Activated T-cell treated with anti-CD3 and anti-CD28 coated beads, Interleukin-2, amount 50 U/mL, for 24 hours (primary cell): ENCODE data around the gene ADGRL1.

Experiments used
- DNase-seq: peaks from one replicate; pipeline ENCODE4 v3.0.0-alpha.2; 2020
- H3K27ac Mint-ChIP-seq: 2 replicates; pipeline ENCODE4 v1.8.0; 2020; ENCODE audit warnings: mild to moderate bottlenecking, mixed read lengths
- H3K27me3 Mint-ChIP-seq: 2 replicates; pipeline ENCODE4 v1.8.0; 2020; ENCODE audit warnings: mixed read lengths
- H3K36me3 Mint-ChIP-seq: 2 replicates; pipeline ENCODE4 v1.8.0; 2020; ENCODE audit warnings: low read depth, mixed read lengths
- H3K4me1 Mint-ChIP-seq: 2 replicates; pipeline ENCODE4 v1.8.0; 2020; ENCODE audit warnings: low read depth, mixed read lengths
- H3K4me3 Mint-ChIP-seq: 2 replicates; pipeline ENCODE4 v1.8.0; 2020; ENCODE audit warnings: mild to moderate bottlenecking, moderate library complexity, mixed read lengths
- H3K9me3 Mint-ChIP-seq: 2 replicates; pipeline ENCODE4 v1.8.0; 2020; ENCODE audit warnings: mixed read lengths

Gene ADGRL1

GRCh38 chr19:14165990-14166830 is 39.8 kb downstream of the ADGRL1 start:
- H3K27ac Mint-ChIP-seq = peak overlapping the region; percentile 86
- H3K36me3 Mint-ChIP-seq = peaks cover 30% of the 10 kb centered on the region
- peaks cover 23% of the 10 kb centered on the region for H3K4me1 Mint-ChIP-seq
- DNase-seq = peak; percentile 45
- H3K9me3 Mint-ChIP-seq = no peaks in the 10 kb centered on the region
- no peaks in the 10 kb centered on the region for H3K27me3 Mint-ChIP-seq
- H3K4me3 Mint-ChIP-seq = peak overlapping the region; percentile 52

DNA sequence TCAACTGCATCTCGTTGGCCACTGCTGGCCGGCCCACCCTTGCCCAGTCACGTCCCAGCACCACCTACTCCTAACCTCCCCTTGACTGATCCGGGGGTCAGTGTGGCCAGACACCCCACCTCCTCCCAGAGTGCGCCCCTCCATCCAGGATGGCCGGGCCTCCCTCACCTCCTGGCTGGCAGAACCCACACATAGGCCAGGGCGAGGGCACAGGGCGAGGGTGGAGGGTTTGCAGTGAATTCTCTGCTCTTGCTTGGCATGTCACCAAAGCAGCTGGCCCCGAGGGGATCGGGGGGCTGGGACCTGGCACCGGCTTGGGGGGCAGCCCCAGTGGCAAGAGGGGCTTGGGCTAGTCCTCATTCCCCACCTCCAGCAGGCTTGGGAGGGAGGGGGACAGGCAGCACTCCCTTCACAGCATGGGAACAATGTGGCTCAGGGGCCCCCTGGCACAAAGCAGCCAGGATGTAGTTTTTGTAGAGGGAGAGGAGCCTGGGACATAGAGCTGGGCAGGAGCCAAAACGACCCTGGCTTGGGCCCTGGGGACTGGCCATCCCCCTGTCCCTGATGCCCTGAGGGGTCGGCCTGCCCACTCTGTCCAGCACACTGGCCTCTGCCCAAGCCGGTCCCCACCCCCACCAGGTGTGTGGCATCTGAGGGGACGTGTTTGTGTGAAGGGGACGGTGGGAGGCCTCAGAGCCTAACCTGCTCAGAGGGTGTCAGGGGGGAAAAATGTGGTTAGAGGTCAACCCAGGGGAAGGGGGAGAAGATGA is 41.1 kb downstream of the ADGRL1 start:
- H3K4me1 Mint-ChIP-seq = peaks cover 23% of the 10 kb centered on the region
- H3K36me3 Mint-ChIP-seq = peaks cover 17% of the 10 kb centered on the region
- H3K4me3 Mint-ChIP-seq = no peak overlapping the region
- no peaks in the 10 kb centered on the region for H3K27me3 Mint-ChIP-seq
- DNase-seq = no peak
- H3K9me3 Mint-ChIP-seq = no peaks in the 10 kb centered on the region
- H3K27ac Mint-ChIP-seq = no peak overlapping the region

DNA sequence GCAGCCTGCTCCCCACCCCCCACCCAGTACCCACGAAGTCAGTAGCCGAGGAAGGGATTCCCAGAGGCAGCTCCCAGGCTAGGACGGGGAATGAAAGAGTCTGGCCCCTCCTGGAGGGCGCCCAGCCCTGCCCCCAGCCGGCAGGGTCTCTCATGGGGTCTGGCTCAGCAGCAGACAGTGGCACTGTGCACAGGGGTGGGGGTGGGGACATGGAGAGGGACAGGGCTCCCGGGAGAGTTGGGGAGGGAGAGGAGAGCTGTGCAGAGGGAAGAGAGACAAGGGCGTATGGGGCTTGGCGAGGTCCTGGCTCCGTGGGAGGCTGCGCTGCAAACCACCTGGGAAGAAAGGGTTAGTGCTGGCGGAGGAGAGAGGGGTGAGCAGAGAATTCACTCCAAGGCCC is 41.9 kb downstream of the ADGRL1 start:
- Mint-ChIP-seq H3K9me3 (no peaks in the 10 kb centered on the region), H3K36me3 (peaks cover 19% of the 10 kb centered on the region), H3K4me3 (no peak overlapping the region), H3K27ac (no peak overlapping the region), H3K27me3 (no peaks in the 10 kb centered on the region), H3K4me1 (peaks cover 23% of the 10 kb centered on the region)
- DNase-seq = no peak

- peaks cover 21% of the 10 kb centered on the region for H3K4me1 Mint-ChIP-seq
- no peak overlapping the region for H3K4me3 Mint-ChIP-seq
- no peaks in the 10 kb centered on the region for H3K9me3 Mint-ChIP-seq
- no peak overlapping the region for H3K27ac Mint-ChIP-seq
- H3K27me3 Mint-ChIP-seq = no peaks in the 10 kb centered on the region
- H3K36me3 Mint-ChIP-seq = peaks cover 29% of the 10 kb centered on the region
- no peak for DNase-seq
Observed at GRCh38 chr19:14162871-14163297, 43.1 kb downstream of the ADGRL1 start.

- no peak for DNase-seq
- Mint-ChIP-seq H3K27me3 (no peaks in the 10 kb centered on the region), H3K36me3 (peaks cover 41% of the 10 kb centered on the region), H3K4me3 (no peak overlapping the region), H3K27ac (no peak overlapping the region), H3K9me3 (no peaks in the 10 kb centered on the region), H3K4me1 (peaks cover 8% of the 10 kb centered on the region)
Observed at GRCh38 chr19:14161305-14161704, 44.7 kb downstream of the ADGRL1 start.

GRCh38 chr19:14160017-14160703 is 45.8 kb downstream of the ADGRL1 start:
- H3K36me3 Mint-ChIP-seq = peaks cover 46% of the 10 kb centered on the region
- H3K27ac Mint-ChIP-seq = no peak overlapping the region
- no peak for DNase-seq
- no peaks in the 10 kb centered on the region for H3K27me3 Mint-ChIP-seq
- no peaks in the 10 kb centered on the region for H3K9me3 Mint-ChIP-seq
- no peaks in the 10 kb centered on the region for H3K4me1 Mint-ChIP-seq
- H3K4me3 Mint-ChIP-seq = no peak overlapping the region

DNA sequence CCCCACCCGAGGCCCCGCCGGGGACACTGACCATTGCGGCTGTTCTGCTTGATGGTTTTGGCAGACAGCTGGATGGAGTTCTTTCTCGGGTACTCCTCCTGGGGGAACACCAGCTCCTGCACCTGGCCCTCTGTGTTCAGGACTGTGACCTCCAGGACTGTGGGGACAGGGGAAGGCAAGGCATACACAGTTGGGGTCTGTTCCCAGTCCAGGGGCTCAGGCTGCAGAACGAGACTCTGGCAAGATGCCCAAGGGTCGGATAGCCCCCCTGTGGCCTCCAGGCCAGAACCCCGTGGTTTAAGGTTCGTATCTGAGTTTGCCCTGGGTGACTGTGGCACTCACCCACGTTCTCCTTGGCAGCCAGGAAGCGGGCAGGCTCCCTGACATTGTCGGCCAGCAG is 46.9 kb downstream of the ADGRL1 start:
- Mint-ChIP-seq H3K4me1 (no peaks in the 10 kb centered on the region), H3K27me3 (no peaks in the 10 kb centered on the region), H3K4me3 (no peak overlapping the region), H3K27ac (no peak overlapping the region), H3K9me3 (no peaks in the 10 kb centered on the region), H3K36me3 (peaks cover 56% of the 10 kb centered on the region)
- no peak for DNase-seq

DNA sequence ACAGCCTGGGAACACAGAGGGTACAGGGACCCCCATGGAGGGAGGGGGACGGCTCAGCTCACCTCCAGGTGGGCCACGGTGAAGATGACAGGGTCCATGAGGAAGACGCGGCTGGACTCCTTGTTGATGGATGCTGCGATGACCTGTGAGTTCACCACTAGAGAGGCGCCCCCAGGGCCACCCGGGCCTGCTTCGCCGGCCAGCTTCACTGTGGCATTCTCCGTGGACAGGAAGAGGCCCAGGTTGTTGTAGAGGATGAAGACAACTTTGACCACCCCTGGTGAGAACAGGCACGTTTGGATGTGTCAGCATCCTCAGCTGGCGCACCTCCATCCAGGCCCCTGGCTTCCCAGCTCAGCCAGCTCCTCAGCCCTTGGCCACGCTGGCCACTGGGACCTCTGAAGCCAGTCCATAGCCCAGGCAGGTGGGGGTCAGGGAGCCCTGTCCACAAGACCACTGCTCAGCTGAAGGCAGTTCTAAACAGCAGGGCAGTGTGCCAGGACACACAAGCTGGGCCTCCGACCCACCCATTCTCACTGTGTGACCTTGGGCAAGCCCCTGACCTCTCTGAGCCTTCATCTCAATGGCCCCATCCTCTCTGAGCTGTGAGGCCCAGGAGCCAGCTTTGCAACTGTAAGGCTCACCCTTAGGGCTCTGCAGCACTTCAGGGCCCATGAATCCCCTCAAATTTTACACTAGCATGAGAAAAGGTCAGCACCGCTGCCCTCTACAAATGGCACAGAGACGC is 47.5 kb downstream of the ADGRL1 start:
- no peak overlapping the region for H3K27ac Mint-ChIP-seq
- no peaks in the 10 kb centered on the region for H3K4me1 Mint-ChIP-seq
- peaks cover 58% of the 10 kb centered on the region for H3K36me3 Mint-ChIP-seq
- no peak overlapping the region for H3K4me3 Mint-ChIP-seq
- DNase-seq = no peak
- H3K9me3 Mint-ChIP-seq = no peaks in the 10 kb centered on the region
- no peaks in the 10 kb centered on the region for H3K27me3 Mint-ChIP-seq

- peaks cover 57% of the 10 kb centered on the region for H3K36me3 Mint-ChIP-seq
- no peak overlapping the region for H3K4me3 Mint-ChIP-seq
- H3K27ac Mint-ChIP-seq = no peak overlapping the region
- no peaks in the 10 kb centered on the region for H3K9me3 Mint-ChIP-seq
- no peaks in the 10 kb centered on the region for H3K4me1 Mint-ChIP-seq
- no peak for DNase-seq
- no peaks in the 10 kb centered on the region for H3K27me3 Mint-ChIP-seq
Observed at GRCh38 chr19:14156971-14157717, 48.8 kb downstream of the ADGRL1 start.

GRCh38 chr19:14156122-14156521 is 49.8 kb downstream of the ADGRL1 start:
- H3K4me1 Mint-ChIP-seq = no peaks in the 10 kb centered on the region
- no peaks in the 10 kb centered on the region for H3K9me3 Mint-ChIP-seq
- no peaks in the 10 kb centered on the region for H3K27me3 Mint-ChIP-seq
- H3K27ac Mint-ChIP-seq = no peak overlapping the region
- no peak overlapping the region for H3K4me3 Mint-ChIP-seq
- H3K36me3 Mint-ChIP-seq = peaks cover 62% of the 10 kb centered on the region
- DNase-seq = no peak

DNA sequence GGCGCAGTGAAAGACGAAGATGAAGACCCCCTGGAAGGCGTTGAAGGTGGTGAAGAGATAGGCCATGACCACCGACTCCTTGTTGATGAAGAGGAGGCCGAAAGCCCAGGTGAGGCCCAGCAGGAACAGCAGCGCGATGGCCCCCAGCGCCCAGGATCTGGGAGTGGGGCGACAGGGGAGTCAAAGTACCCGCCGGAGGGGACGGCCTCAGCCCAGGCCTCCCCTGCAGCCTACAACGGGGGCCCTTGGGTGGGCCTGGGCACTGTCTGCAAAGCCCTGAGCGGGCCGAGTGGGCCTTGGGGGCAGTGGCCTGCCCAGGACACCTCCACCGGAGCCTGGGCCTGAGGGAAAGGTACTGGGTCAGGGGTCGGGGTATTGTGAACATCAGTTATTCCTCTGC is 50.6 kb downstream of the ADGRL1 start:
- no peak for DNase-seq
- H3K36me3 Mint-ChIP-seq = peaks cover 62% of the 10 kb centered on the region
- H3K4me1 Mint-ChIP-seq = peaks cover 2% of the 10 kb centered on the region
- H3K4me3 Mint-ChIP-seq = no peak overlapping the region
- no peaks in the 10 kb centered on the region for H3K9me3 Mint-ChIP-seq
- H3K27ac Mint-ChIP-seq = no peak overlapping the region
- H3K27me3 Mint-ChIP-seq = no peaks in the 10 kb centered on the region

DNA sequence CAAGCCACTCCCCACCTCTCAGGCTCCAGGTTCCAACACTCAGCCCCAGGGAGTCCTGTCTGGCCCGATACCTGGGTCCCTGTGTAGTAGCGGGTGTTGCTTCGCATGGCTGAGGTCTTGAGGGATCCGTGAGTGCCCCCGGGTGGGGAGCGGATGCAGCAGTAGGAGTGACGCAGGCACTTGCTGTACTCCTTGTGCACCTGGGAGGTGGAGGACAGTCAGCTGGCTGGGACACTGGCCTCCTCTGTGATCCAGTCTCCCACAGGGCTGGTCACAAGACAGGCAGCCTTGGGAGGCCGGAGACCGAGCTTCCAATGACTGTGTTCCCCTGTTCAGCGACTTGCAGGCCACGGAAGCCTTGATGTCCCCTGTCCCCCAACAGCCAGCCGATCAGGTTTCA is 53.3 kb downstream of the ADGRL1 start:
- peak overlapping the region; percentile 49 for H3K27ac Mint-ChIP-seq

DNA sequence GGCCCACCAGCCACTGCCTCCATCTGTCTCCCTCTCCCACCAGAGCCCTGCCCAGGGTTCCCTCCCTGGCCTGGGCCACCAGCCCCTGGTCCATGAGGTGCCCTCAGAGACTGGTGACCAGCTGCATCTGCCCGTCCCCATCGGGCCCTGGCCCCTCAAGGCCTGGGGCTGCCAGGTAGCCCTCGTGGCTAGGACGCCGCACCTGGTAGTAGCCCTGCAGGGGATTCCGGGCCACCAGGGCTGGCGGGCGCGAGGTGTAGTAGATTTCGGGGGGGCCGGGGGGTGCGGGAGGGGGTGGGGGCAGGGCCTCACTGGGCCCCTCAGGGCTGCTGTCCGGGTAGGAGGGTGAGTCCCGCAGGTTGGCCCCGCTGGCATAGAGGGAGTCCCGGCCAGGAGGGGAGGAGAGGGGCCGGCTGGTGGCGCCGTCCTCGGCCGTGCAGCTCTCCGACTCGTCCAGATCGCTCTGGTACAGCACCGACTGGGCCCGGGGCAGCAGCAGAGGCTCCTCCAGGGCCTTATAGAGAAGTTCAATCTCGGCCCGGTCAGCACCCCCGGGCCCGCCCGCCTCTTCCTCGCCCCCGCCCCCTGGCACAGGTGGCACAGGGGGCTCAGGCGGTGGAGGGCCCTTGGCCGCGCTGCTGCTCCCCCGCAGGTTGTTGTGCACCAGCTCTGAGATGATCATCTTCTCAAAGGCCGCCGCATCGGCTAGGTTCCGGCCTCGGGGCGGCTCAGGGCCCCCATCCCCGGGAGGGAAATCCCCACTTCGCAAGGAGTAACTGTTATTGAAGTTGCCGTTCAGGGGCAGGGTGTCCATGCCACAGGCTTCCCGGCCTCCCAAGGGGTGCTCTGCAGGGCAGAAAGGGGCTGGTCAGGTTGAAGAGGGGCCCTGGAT is 55.0 kb downstream of the ADGRL1 start:
- Mint-ChIP-seq H3K27ac (no peak overlapping the region), H3K36me3 (peaks cover 31% of the 10 kb centered on the region), H3K27me3 (no peaks in the 10 kb centered on the region), H3K4me3 (no peak overlapping the region), H3K9me3 (no peaks in the 10 kb centered on the region), H3K4me1 (peaks cover 39% of the 10 kb centered on the region)
- no peak for DNase-seq

More for the DNA sequence above, 53.3 kb downstream of the ADGRL1 start:
- Mint-ChIP-seq H3K4me3 (no peak overlapping the region), H3K4me1 (peaks cover 27% of the 10 kb centered on the region), H3K9me3 (no peaks in the 10 kb centered on the region), H3K27me3 (no peaks in the 10 kb centered on the region), H3K36me3 (peaks cover 42% of the 10 kb centered on the region)
- DNase-seq = no peak
